GM18511 (cell line): ENCODE data around the gene ADGRG4.

ENCODE experiments used
- ATAC-seq: cut with Tn5 transposase; IDR thresholded peaks from one replicate; pipeline ENCODE4 v1.9.1; 2021; ENCODE audit warnings: mild to moderate bottlenecking, moderate library complexity; ENCODE audit not compliant: unreplicated experiment

Gene ADGRG4

DNA sequence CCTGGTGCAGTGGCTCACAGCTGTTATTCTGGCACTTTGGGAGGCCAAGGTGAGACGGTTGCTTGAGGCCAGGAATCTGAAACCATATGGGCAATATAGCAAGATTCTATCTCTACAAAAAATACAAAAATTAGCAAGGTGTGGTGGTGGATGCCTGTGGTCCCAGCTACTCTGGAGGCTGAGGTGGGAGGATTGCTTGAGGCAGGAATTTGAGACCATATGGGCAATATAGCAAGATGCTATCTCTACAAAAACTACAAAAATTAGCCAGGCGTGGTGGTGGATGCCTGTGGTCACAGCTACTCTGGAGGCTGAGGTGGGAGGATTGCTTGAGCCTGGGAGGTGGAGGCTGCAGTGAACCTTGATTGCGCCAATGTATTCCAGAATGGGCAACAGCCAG lies 2.3 kb downstream of the ADGRG4 start:
- ATAC-seq: no peak

DNA sequence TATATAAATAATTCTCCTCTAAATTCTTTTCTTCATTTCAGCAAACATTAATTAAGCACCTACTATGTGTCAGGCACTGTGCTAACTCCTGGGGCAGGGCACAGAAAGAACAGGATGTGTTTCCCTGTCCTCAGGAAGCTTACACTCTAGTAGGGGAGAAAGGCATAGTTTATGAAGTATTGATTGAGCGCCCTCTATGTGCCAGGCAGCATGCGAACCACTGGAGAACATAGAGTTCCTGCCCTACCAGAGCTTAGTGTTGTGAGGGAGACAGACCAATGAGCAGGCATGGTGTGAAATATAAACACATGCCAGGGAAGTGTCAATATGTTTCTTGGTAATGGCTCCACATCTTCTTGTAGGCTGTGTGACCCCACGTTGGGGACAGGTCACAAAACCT lies 3.7 kb downstream of the ADGRG4 start:
- ATAC-seq: no peak

DNA sequence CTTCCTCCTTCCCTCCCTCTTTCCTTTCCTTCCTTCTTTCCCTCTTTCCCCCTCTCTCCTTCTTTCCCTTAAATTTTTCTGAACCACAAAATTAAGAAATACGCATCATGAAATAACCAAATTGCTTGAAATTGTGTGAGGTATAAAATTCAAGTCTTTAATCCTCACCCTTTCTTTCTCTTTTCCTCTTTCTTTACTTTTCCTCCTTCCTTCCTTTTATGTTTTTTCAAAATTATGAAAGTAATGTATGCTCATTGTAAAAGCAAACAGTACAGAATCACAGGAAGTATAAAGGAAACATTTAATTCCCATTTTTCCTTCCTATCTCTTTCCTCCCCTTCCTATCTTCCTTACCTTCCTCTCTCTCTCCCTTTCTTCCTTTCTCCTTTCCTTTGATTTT lies 5.4 kb downstream of the ADGRG4 start:
- ATAC-seq: no peak

DNA sequence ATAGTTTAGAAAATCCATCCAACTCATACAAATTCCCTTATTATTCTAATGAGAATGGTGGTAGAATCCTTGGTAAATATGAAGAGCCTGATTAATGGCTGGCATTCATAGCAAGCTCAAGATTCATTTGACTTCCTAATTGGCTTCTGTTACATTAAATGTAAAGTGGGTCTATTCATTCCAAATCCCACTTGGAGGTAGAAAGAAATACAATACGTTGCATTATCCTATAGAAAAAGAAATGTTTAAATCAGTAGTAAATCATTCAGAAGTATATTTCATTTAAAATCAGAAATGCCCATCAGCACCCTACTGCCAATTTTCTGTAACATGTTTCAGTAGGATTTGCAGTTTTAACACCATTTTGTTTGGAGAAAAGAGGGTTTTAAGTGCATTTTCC lies 6.7 kb downstream of the ADGRG4 start:
- ATAC-seq: no peak

DNA sequence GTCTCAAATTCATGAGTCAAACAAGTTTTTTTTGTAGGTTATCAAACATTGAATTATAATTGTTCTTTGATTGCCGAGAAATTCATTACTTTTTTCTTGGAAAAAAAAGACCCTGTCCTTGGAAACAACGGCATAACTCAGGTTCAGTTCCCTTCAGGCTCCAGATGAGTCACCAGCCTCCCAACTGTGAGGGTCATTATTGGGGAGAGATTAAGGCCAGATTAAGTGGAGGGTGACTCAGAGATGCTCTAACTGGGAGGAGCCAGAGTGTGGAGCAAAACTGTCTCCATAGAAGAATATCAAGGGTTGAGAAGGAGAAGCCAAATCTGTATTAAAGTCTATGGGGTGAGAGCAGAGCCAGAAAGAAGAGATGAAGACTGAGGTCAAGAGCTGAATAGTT lies 9.6 kb downstream of the ADGRG4 start:
- no peak for ATAC-seq

DNA sequence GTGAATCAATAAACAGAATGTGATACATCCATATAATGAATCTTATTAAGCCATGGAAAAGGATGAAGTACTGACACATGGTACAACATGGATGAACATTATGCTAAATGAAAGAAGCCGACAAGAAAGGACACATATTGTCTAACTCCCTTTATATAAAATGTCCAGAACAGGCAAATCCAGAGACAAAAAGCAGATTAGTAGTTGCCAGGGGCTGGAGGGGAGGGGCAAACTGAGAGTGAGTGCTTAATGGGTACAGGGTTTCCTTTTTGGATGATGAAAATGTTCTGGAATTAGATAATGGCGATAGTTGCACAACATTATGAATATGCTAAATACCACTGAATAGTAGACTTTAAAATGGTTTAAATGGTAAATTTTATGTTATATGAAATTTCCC lies 17.4 kb downstream of the ADGRG4 start:
- no peak for ATAC-seq

DNA sequence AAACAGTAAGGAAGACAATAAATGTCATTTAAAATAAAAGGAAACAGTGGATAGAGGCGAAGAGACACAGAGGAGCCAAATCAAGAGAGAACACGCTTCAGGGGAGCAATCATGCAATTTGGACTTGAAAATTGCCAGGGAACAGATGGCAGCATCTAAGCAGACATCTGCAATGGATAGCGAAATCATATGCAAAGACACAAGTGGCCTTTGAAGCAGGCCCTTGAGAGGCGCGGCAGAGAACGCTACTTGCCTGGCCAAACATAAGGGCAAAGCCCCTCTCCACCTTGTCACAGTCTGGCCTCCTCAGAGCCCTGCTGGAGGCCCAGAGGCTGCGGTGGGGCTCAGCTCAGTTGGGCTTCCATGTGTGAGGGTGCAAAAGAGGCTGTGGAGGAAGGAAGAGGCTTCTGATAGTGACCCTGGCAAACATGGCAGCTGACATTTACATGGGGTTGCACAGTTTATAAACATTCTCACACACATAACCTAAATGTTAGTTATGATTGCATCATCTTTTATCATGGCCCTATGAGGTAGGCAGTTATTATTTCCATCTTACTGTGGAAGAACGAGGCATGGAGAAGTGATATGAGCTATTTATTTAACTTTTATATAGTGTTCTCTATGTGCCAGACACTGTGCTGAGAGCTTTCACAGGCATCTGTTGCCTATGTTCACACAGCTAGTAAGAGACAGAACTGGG lies 18.3 kb downstream of the ADGRG4 start:
- ATAC-seq: no peak

DNA sequence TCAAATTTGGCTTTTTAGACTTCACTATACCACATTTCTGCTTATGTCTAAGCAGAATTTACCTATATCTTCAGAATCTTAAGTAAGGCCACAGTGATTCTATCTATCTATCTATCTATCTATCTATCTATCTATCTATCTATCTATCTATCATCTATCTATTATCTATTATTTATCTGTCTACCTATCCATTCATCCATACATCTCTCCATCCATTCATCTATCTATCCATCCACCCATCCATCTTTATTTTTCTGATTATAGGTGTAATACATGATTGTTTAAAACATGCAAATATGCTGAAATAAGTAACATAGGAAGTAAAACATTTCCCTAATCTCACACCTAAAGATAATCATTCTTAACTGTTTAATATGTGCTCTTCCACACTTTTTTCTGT lies 18.8 kb downstream of the ADGRG4 start:
- ATAC-seq: no peak

DNA sequence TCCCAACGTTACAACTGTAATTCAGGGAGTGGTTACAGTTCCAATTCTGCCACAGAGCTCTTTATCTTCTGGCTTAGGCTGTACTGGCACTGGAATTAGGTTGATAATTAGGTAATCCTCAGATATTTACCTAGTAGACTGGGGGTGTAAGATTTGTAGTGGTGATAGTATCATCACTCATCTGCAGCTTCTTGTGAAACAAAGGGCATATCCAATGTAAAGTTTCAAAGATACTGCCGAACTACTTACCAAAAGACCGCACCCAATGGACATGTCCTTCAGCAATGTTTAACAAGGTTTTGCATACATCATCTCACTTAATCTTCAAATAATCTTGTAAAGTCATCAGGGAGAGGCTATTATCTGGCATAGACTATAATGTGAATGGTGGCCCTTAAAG lies 20.8 kb downstream of the ADGRG4 start:
- ATAC-seq: no peak

DNA sequence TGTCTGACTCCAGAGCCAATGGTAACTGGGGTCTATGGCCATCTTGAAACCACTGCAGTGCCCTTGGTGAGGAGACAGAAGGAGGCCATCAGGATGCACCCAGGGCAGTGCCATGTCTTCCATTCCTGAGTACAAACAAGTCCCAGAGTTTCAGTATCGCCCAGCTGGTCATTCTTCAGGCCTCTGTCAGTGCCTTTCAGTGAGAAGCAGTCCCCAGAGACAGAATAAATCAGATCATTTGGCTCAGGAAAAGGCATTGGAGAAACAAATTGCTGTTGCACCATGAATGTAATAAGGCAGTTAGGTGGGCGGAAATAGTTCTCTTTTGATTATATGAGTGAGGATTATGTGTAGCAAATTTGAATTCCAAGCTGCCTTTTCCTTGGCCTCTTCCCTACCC lies 21.3 kb downstream of the ADGRG4 start:
- no peak for ATAC-seq

DNA sequence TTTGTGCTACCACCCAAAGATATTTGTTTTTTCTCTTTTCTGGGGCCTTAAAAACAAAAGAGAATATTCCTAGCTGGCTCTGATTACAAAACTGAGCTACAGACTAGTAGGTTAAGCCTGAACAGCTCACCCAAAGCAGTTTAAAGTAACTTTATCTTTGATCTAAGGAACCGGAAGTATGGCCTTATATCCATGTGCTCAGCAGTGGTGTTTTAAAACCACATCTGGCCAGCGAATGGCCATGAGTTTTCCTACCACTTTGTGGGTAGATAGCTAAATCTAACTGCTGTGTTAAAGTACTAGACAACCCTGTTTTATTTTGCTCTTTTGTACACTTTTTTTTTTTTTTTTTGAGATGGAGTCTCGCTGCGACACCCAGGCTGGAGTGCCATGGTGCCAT lies 24.6 kb downstream of the ADGRG4 start:
- ATAC-seq: no peak

DNA sequence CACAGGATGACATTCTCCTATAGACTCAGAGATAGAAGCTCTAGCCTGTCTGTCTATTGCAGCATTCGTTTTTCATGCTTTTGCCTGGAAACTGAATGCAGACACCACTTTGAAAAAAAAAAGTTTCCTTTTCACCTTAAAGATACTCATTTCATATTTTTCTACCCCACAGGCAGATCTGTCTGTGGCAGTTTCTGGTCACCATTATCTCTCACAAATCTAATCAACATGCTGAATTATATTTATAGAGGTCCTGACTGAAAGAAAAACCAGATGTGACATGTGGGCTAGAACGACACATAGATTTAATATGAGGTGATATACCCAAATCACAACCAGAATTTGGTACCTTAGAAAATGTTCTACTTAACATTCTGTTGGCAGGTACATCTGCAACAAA lies 28.2 kb downstream of the ADGRG4 start:
- ATAC-seq: no peak

DNA sequence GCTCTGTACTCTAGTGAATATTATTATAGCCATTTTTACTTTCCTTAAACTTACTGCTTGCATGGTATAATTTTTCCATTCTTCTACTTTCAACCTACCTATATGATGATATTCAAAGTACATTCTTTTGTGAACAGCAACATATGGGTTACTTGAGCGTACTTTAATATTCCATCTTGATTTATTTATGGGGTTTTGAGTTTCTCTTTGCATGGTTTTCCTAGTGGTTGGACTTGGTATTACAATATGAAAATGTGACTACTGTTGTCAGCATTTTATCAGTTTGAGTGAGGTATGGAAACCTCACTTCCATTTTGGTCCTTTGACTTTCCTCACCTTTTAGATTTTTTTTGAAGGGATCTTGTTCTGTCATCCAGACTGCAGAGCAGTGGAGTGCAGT lies 35.9 kb downstream of the ADGRG4 start:
- no peak for ATAC-seq

DNA sequence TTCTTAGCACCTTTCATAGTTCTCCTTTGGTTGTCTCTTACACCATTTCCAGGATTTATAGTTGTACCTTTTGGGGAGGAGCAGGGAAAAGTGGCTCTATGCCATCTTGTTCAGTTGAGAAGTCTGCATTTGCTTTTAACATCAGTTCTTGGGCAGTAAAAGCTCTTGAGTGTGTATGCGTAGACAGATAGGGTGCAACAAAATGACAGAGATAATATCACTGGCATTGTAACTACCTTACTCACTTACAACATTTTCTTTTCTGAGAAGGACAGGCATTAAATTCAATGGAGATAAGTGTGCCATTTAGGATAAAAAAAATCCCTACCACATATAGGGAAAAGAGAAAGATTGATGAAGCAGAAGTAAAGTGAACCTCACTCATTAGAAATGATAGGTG lies 38.9 kb downstream of the ADGRG4 start:
- ATAC-seq: no peak

DNA sequence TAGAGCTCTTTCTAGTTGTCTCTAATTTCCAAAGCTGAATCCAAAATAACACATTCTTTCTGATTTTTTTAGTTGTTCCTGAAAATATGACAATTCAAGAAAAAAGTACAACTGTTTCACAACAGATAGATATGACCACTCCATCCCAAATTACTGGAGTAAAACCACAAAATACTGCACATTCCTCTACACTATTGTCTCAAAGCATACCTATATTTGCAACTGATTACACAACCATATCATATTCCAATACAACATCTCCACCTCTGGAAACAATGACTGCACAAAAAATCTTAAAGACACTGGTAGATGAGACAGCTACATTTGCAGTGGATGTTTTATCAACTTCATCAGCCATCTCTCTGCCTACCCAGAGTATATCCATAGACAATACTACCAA lies 43.6 kb downstream of the ADGRG4 start:
- no peak for ATAC-seq

DNA sequence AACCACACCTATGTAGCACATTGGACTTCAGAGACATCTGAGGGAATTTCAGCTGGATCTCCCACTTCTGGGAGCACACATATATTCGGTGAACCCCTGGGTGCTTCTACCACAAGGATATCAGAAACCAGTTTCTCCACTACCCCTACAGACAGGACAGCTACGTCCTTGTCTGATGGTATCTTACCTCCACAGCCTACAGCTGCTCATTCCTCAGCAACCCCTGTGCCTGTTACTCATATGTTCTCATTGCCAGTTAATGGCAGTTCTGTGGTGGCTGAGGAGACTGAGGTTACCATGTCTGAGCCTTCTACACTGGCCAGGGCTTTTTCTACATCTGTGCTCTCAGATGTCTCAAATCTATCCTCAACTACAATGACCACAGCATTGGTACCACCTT lies 45.7 kb downstream of the ADGRG4 start:
- ATAC-seq: no peak

DNA sequence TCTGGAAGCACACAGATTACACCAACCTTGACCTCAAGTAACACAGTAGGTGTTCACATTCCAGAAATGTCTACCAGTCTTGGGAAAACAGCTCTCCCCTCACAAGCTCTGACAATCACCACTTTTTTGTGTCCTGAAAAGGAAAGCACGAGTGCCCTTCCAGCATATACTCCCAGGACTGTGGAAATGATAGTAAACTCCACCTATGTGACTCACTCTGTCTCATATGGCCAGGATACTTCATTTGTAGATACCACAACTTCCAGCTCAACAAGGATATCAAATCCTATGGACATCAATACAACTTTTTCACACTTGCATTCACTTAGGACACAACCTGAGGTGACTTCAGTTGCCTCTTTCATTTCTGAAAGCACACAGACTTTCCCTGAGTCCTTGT lies 46.9 kb downstream of the ADGRG4 start:
- ATAC-seq: no peak

DNA sequence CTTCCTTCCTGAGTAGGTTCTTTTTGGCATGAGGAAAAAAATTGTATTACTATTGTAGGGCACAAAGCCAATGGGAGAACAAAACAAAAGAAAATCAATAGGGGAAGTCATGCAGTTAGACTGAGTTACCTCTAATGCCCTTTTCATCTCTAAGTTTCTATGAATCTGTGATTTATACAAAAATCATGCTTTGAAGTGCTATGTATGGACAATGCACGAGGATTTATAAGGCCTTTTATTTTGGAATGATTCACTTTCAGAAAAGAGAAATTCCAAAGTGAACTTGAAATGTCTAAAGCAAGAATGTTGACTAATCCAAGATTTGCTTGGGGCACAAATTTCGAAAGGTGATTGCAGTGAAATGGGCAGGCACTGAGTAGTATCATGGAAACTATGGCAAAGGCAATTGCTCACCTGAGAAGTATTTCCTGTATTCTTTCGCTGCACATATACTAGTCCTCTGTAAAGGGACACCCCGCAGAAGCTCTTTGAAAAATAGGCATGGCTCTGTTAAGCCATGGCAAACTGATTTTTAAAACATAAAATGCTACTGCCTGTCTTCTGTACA lies 52.8 kb downstream of the ADGRG4 start:
- ATAC-seq: no peak

DNA sequence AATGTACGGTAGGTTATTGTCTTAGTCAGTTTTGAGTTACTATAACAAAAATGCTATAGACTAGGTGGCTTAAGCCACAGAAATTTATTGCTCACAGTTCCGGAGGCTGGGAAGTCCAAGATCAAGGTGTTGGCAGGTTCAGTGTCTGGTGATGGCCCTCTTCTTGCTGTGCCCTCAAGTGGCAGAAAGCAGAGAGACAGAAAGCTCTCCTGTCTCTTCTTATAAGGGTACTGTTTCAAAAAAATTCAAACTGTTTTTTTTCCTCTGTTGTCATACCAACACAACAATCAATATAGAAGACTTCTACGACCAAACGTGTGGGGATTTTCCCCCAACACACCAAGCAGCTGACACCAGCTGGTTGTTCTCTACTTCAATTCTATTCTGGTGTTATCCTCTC lies 53.4 kb downstream of the ADGRG4 start:
- no peak for ATAC-seq

DNA sequence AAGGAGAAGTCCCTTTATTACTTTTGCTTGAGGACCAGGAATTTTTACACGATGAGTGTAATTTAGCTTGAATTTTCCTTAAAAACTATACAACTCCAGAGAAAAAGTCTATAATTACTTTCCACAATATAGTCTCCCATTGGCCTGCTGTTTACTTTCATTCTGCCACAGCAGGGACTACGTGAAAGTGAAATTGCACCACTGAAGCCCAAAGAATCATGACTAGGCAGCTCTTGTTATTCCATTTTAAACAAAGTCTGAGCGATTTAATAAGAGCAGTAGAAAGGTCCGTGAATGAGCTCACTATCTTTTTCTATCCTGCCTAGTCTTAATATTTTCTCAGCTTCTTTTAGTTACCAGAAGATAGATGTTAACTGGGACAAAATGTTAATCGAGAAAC lies 68.6 kb downstream of the ADGRG4 start:
- ATAC-seq: no peak

DNA sequence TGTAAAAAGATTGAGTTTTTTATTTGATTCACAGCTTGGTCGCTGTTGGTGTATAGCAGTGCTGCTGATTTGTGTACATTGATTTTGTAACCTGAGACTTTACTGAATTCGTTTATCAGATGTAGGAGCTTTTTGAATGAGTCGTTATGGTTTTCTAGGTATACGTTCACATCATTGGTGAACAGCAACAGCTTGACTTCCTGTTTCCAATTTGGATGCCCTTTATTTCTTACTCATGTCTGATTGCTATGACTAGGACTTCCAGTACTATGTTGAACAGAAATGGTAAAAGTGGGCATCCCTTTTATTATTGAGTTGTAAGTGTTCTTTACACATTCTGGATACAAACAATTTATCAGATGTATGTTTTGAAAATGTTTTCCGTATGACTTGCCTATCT lies 76.0 kb downstream of the ADGRG4 start:
- ATAC-seq: no peak

DNA sequence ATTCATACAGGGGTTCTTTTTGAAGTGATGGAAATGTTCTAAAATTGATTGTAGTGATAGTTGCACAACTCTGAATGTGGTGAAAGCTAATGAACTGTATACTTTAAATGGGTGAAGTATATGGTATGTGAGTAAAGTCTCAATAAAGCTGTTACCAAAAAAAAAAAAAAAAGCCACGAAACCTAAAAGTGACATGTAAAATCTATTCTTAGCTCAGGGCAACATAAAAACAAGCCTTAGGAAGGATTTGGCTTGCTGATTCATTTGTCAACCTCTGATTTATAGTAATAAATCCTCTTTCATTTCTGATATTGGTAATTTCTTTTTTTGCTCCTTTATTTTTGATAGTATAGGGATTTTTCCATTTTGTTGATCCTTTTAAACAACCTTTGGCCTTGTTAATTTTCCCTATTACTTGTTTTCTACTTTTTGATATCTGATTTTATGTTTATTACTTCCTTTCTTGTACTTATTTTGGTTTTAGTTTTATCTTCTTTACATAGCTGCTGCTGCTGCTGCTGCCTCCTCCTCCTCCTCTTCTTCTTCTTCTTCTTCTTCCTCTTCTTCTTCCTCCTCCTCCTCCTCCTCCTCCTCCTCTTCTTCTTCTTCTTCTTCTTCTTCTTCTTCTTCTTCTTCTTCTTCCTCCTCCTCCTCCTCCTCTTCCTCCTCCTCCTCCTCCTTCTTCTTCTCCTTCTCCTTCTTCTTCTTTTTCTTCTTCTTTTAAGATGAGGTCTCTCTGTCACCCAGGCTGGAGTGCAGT lies 79.4 kb downstream of the ADGRG4 start:
- no peak for ATAC-seq
